ENCODE measurements around the gene BTF3L4.
"Not testable (repeated sequence)": the region's sequence is repeated elsewhere in the genome, so short reads cannot be mapped to it uniquely, and the experiment has no call there.

BTF3L4 gene

GRCh38 chr1:52055866-52056162, 281 bp upstream of the BTF3L4 start:
- DNase-seq, result no peak

DNA sequence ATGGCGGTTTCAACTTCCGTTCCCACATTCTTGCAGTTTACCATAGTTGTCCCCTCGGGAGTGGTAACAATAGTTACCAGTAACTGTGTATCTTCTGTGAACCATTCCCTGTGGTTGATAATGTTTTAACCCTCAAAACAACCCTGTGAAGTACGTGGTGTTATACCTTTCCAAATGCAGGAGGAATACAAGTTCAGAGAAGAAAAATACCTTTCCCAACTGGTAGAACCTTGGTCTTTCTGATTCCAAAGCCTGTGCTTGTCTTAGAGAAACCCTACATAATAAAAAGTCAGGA, 789 bp downstream of the BTF3L4 start:
- DNase-seq, result no peak

GRCh38 chr1:52057255-52057654, 1.2 kb downstream of the BTF3L4 start:
- DNase-seq, result no peak

DNA sequence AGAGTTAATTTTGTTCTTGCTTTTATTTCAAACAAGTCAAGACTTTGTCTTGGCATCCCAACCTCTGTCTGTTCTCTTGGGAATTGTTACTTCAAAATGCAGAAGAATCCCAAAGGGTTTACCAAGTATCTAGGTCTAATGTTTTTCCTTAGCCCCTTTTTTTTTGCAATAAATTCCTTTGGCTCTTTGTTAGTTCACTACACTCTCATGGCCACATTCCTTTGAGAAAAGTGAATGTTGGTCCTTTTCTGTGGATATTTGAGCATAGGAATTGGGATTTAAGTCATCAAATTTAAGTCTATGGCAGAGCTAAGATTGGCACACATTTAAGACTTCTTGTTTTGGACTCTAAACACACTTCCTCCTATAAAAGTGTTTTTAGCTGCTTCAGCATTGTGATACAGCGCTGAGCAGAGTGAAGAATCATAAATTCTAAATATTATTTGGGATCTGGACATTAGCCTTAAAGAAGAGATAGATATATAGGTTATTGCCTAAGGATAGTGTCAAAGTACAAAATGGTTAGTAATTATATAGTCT, 1.9 kb downstream of the BTF3L4 start:
- no peak for DNase-seq

GRCh38 chr1:52059321-52059720, 3.2 kb downstream of the BTF3L4 start:
- no peak for DNase-seq

DNA sequence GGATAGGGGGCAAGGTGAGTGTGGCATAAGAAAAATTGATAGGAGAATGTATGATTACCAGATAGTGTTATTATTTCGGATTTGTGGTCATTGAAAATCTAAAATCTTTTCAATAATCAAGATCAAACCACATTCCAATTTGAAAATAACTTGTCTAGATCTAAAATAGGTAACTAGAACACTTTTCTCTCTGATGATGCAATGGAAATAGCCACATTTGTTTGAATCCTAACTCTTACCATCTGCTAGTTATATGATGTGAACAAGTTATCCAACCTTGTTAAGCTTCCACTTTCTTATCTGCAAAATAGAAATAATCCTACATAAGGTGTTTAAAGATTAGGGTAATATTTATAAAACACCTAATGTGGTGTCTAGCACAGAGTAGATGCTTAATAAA, 3.8 kb downstream of the BTF3L4 start:
- no peak for DNase-seq

DNA sequence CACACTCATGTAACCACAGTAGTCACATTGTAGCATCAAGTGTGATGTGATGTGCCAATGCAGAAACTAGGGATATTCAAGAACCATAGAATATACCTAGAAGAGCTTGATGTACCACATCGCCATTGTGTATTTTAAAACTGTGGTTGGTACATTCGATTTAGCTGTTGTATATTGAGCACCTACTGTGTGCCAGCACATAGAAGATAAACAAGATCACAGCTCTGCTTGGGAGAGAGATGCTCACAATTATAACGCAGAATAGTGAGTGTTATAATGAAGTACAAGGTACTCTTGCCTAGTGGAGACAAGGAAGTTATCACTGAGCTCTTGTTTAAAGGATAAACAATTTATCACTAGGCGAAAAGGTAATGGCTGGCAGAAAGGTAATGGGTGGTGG, 4.7 kb downstream of the BTF3L4 start:
- DNase-seq, result no peak

DNA sequence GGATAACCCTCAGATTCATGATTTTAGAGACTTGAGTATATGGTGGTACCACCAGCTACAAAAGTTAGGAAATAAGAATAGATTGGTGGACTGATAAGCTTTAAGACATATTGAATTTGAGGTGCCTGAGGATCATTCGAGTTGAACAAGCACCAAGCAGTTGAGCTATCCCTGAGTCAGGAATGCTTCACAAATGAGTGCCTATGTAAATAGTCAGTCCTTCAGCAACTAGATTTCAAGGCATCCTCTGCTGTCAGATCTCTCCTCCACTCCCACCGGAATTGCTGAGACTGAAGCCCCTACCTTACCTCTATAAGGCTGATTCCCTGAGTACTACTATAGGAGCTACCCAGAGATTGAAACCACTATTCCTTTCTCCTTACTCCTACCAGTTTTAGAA, 7.1 kb downstream of the BTF3L4 start:
- no peak for DNase-seq

GRCh38 chr1:52070704-52071103, 14.6 kb downstream of the BTF3L4 start:
- DNase-seq, result no peak

DNA sequence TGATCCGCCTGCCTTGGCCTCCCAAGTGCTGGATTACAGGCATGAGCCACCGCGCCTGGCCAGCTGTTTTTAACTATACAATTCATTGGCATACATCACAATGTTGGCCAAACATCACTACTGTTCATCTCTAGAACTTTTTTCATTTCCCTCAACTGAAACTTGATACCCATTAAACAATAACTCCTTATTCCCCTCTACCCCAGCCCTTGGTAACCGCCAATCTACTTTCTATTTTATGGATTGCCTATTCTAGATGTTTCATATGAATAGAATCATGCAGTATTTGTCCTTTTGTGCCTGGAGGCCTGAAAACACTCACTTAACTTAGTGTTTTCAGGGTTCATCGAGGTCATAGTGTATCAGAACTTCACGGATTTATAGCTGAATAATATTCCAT, 16.2 kb downstream of the BTF3L4 start:
- DNase-seq, result no peak

GRCh38 chr1:52077277-52077676, 21.2 kb downstream of the BTF3L4 start:
- not testable (repeated sequence) for DNase-seq

DNA sequence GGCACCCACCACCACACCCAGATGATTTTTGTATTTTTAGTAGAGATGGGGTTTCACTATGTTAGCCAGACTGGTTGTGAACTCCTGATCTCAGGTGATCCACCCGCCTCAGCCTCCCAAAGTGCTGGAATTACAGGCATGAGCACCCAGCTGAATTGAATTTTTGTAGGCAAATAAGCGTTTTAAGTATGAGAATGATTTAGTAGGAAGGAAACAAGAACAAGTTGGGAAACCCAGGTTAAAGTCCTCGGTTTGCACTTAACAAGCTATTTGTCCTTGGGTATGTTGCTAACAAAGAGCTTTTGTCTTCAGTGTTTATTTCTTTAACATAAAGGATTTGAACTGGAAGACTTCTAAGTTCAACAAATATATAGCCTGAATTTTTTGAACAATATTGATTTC, 23.9 kb downstream of the BTF3L4 start:
- no peak for DNase-seq

GRCh38 chr1:52087892-52088291, 31.8 kb downstream of the BTF3L4 start:
- DNase-seq, result not testable (repeated sequence)

GRCh38 chr1:52094300-52094699, 38.2 kb downstream of the BTF3L4 start:
- DNase-seq, result not testable (repeated sequence)

GRCh38 chr1:52096216-52096615, 40.1 kb downstream of the BTF3L4 start:
- no peak for DNase-seq

DNA sequence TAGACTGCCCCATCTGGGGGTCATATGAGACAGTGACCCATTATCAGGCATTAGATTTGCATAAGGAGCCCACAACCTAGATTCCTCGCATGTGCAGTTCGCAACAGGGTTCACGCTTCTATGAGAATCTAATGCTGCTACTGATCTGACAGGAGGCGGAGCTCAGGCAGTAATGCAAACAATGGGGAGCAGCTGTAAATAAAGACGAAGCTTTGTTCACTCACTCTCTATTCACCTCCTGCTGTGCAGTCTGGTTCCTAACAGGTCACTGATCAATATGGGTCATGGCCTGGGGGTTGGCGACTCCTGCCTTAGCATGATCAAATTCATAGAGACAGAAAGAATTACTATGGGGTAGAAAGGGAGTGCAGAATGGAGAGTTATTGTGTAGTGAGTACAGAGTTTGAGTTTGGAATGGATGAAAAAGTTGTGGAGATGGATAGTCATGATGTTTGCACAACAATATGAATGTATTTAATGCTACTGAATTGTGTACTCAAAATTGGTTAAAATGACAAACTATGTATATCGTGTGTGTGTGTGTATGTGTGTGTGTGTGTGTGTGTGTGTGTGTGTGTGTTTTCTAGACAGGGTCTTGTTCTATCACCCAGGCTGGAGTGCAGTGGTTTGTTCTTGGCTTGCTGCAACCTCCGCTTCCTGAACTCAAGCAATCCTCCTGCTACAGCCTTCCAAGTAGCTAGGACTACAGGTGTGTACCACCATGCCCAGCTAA, 42.2 kb downstream of the BTF3L4 start:
- no peak for DNase-seq

GRCh38 chr1:52102336-52103013, 46.4 kb downstream of the BTF3L4 start:
- DNase-seq, result no peak

DNA sequence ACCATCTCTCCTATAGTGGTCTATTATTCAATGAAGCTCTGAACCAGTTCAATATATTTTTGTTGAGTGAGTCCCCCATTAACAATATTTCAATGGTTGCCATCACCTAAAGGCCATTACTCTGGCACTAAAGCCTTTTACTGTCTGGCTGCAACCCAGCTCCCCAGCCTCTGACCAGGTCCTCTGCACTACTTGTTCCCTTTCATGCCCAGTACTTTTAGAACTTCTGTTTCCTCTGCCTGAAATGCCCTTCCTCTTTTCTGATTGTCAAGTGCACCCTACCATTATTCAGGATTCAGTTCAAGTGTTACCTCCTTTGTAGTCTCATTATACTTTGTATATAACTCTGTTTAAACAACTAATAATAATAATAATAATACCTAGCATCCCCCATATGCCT, 55.4 kb downstream of the BTF3L4 start:
- no peak for DNase-seq

DNA sequence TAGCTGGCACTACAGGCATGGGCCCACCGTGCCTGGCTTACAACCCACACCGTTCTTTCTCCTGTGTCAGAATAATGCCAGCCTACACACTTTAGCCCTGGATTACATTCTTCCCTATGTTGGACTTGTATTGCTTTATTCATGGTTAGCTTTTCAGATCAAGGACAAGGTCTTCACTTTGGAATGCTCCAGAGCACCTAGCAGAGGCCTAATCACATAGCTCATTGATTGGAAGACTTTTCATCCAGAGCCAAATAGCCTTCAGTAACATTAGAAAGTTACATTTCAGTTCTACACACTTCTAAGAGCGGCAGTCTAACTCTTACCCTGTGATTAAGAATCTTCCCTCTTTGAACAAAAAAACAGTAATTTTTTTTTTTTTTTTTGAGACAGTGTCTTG, 56.4 kb downstream of the BTF3L4 start:
- DNase-seq, result no peak

- no peak for DNase-seq
Observed at GRCh38 chr1:52119301-52120079, 63.4 kb downstream of the BTF3L4 start.

GRCh38 chr1:52122384-52122783, 66.3 kb downstream of the BTF3L4 start:
- no peak for DNase-seq

DNA sequence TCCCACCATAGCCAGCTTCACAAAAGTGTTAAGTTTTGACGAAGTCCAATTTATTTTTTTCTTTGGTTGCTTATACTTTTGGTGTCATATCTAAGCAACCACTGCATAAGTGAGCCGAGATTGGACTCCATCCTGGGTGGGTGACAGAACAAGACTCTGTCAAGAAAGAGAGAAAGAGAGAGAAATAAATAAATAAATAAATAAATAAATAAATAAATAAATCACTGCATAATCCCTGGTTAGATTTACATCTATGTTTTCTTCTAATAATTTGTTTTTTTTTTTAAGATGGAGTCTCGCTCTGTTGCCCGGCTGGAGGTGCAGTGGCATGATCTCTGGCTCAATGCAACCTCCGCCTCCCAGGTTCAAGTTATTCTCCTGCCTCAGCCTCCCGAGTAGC, 67.5 kb downstream of the BTF3L4 start:
- DNase-seq, result no peak

DNA sequence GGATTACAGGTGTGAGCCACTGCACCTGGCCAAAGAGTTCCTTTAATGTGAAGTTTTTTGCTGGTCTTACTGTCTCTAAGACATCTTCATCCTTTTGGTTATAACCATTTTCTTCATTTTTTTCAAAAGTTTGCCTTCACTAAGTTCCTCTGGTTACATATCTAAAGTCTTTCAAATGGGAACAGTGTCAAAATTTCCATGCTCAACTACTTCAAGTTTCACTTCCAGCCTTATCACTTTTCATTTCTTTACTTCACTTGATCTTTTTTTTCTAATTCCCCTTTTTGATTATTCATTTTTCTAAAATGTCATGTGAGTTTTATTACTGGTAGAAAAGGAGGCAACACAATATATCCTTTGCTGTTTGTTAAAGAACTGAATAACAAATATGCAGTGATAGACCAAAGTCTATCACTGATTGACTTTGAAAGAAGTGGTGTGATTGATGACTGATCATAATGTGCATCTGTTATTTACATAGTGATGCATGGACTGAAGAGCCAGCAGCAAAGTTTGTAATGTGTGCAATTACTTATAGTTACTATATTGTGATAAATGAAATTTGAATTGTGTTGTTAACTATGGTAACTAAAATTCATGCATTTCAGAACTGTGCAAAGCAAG, 69.8 kb downstream of the BTF3L4 start:
- no peak for DNase-seq

Measured in activated CD4-positive, alpha-beta T cell treated with anti-CD3 and anti-CD28 coated beads, Interleukin-2, amount 50 U/mL, for 48 hours (primary cell).